K562 (cell line): ENCODE measurements around the gene CALB2. TPM values are rescaled to one million over a fixed set of nuclear protein-coding genes. Genes with fewer than 3 reads are reported as not detected.
A peak's percentile ranks its signal among the peaks of the same experiment; 100 is the strongest.

Experiments used
- ARID1B ChIP-seq: fragments of 450-650 bp; IDR thresholded peaks from 2 replicates; pipeline ENCODE4 v1.6.1; 2016; ENCODE audit warnings: antibody characterized with exemption, mild to moderate bottlenecking, inconsistent platforms
- ARID3B ChIP-seq: fragments of 250-450 bp; sonication (Bioruptor Pico); IDR thresholded peaks from 2 replicates; pipeline ENCODE4 v1.4.0; 2020; ENCODE audit warnings: borderline replicate concordance
- BCL6 ChIP-seq: fragments of 250-450 bp; sonication (Bioruptor Pico); IDR thresholded peaks from 2 replicates; pipeline ENCODE4 v1.4.0; 2020
- CTBP1 ChIP-seq: fragments of 450-650 bp; IDR thresholded peaks from 2 replicates; pipeline ENCODE4 v1.6.1; 2016; ENCODE audit warnings: borderline replicate concordance
- DDX20 ChIP-seq: fragments of 450-650 bp; IDR thresholded peaks from 2 replicates; pipeline ENCODE4 v1.6.1; 2016; ENCODE audit warnings: missing genetic modification characterization, low read depth, mild to moderate bottlenecking, missing compliant biosample characterization, moderate library complexity
- FOXK2 ChIP-seq, 2 experiments: fragments of 450-650 bp; IDR thresholded peaks in 1 of 2; conservative IDR thresholded peaks in 1 of 2; 2 replicates each; pipeline ENCODE4 v1.6.1; 2016; ENCODE audit warnings: low read depth in 2 of 2, mild to moderate bottlenecking in 1 of 2
- FOXP1 ChIP-seq: sonication (generic); formaldehyde crosslinking; IDR thresholded peaks from 2 replicates; pipeline ENCODE4 v1.8.0; 2022; ENCODE audit warnings: mild to moderate bottlenecking, missing genetic modification reagents
- HSF4 ChIP-seq: fragments of 250-450 bp; sonication (Bioruptor Pico); IDR thresholded peaks from 2 replicates; pipeline ENCODE4 v2.1.2; 2022; ENCODE audit warnings: mild to moderate bottlenecking, moderate library complexity, borderline replicate concordance
- IRF2 ChIP-seq: sonication (generic); formaldehyde crosslinking; IDR thresholded peaks from 2 replicates; pipeline ENCODE4 v1.8.1; 2022; ENCODE audit warnings: mild to moderate bottlenecking, missing genetic modification reagents
- MTA3 ChIP-seq: fragments of 450-650 bp; formaldehyde crosslinking; IDR thresholded peaks from 2 replicates; pipeline ENCODE4 v1.6.1; 2017; ENCODE audit warnings: mild to moderate bottlenecking, borderline replicate concordance
- POLR2B ChIP-seq: fragments of 450-650 bp; IDR thresholded peaks from 2 replicates; pipeline ENCODE4 v1.6.1; 2018; ENCODE audit warnings: low read depth; ENCODE audit not compliant: partially characterized antibody
- RCOR1 ChIP-seq, 2 experiments: IDR thresholded peaks; 2 replicates each; pipeline ENCODE4 v1.6.1; 2012; ENCODE audit warnings: low read depth in 2 of 2, low read length in 2 of 2, borderline replicate concordance in 1 of 2, improper control_type of control experiment in 1 of 2
- SAP30 ChIP-seq: fragments of 200-600 bp; sonication (generic); IDR thresholded peaks from 2 replicates; pipeline ENCODE4 v1.6.1; 2012; ENCODE audit warnings: borderline replicate concordance, low read depth, mild to moderate bottlenecking, moderate library complexity, low read length, control low read depth, inconsistent platforms; ENCODE audit not compliant: insufficient read depth, poor library complexity, severe bottlenecking
- SREBF1 ChIP-seq: fragments of 150-350 bp; IDR thresholded peaks from 2 replicates; pipeline ENCODE4 v1.6.1; 2014; ENCODE audit warnings: antibody characterized with exemption, low read depth, low read length, borderline replicate concordance
- TAL1 ChIP-seq: fragments of 450-650 bp; IDR thresholded peaks from 2 replicates; pipeline ENCODE4 v1.6.1; 2016; ENCODE audit warnings: mild to moderate bottlenecking
- TCF3 ChIP-seq: sonication (generic); formaldehyde crosslinking; IDR thresholded peaks from 2 replicates; pipeline ENCODE4 v1.4.0; 2020; ENCODE audit warnings: mild to moderate bottlenecking, missing genetic modification reagents
- TEAD4 ChIP-seq, 2 experiments: sonication (generic) in 1 of 2; formaldehyde crosslinking in 1 of 2; IDR thresholded peaks; 2 replicates each; pipeline versions ENCODE4 v1.6.1 to v1.8.0; 2012 to 2022; ENCODE audit warnings: borderline replicate concordance in 1 of 2, inconsistent platforms in 1 of 2, low read length in 1 of 2, mild to moderate bottlenecking in 1 of 2, missing genetic modification reagents in 1 of 2
- TFAM ChIP-seq: fragments of 250-450 bp; sonication (Bioruptor Pico); conservative IDR thresholded peaks from 2 replicates; pipeline ENCODE4 v1.5.0; 2021; ENCODE audit warnings: mild to moderate bottlenecking, moderate library complexity
- TGIF2 ChIP-seq: sonication (generic); formaldehyde crosslinking; IDR thresholded peaks from 2 replicates; pipeline ENCODE4 v1.8.1; 2022; ENCODE audit warnings: mild to moderate bottlenecking, missing genetic modification reagents, moderate library complexity
- WHSC1 ChIP-seq: IDR thresholded peaks from one replicate; pipeline ENCODE4 v1.6.1; 2012; ENCODE audit warnings: low read length, control low read depth, inconsistent platforms
- ZNF124 ChIP-seq: sonication (generic); formaldehyde crosslinking; IDR thresholded peaks from 2 replicates; pipeline ENCODE4 v1.8.1; 2022; ENCODE audit warnings: missing genetic modification reagents
- ZNF212 ChIP-seq: fragments of 450-650 bp; formaldehyde crosslinking; IDR thresholded peaks from 2 replicates; pipeline ENCODE4 v1.4.0; 2020; ENCODE audit warnings: mild to moderate bottlenecking
- polyA plus RNA-seq, 8 experiments: library from polyadenylated mRNA; depleted of rRNA in 4 of 8; stranded (reverse) in 5 of 8; unstranded in 3 of 8; fragments of >200 nt; fragmentation: Nextera tagmentation in 2 of 8; fragmentation: Illumina TruSeq in 1 of 8; extraction: Ambion mirVana in 2 of 8; extraction: Trizol in 1 of 8; gene quantifications; 2 replicates each; pipeline versions ENCODE4 v1.2.1 to v1.2.3, GENCODE V29; 2011 to 2014; ENCODE audit warnings: inconsistent platforms in 1 of 8, missing spikeins in 1 of 8
- total RNA-seq, 7 experiments: library from RNA; depleted of rRNA in 6 of 7; stranded (reverse); fragments of >200 nt in 6 of 7; fragmentation: Illumina TruSeq in 2 of 7; extraction: Trizol in 2 of 7; gene quantifications; 2 replicates each; pipeline versions ENCODE4 v1.2.1 to v1.2.3, GENCODE V29; 2011 to 2021; ENCODE audit warnings: low replicate concordance in 1 of 7
- TF ChIP-seq, protein P1 (sequence below): sonication (generic); IDR thresholded peaks from 2 replicates; pipeline ENCODE4 v1.6.1; 2016
- TF ChIP-seq, protein P2 (sequence below): fragments of 200-800 bp; sonication (Bioruptor generic); IDR thresholded peaks from 2 replicates; pipeline ENCODE4 v1.6.1; 2017; ENCODE audit warnings: missing genetic modification characterization, missing compliant biosample characterization
- TF ChIP-seq, protein P3 (sequence below): fragments of 250-450 bp; sonication (Bioruptor Pico); IDR thresholded peaks from 2 replicates; pipeline ENCODE4 v1.8.0; 2021; ENCODE audit warnings: moderate library complexity, mild to moderate bottlenecking, inconsistent platforms

CALB2 gene
- total and polyA plus RNA-seq, 9 of the 15 experiments (the other 6 are each of a cell fraction or from before 2014, with no cell fraction given): not detected

DNA sequence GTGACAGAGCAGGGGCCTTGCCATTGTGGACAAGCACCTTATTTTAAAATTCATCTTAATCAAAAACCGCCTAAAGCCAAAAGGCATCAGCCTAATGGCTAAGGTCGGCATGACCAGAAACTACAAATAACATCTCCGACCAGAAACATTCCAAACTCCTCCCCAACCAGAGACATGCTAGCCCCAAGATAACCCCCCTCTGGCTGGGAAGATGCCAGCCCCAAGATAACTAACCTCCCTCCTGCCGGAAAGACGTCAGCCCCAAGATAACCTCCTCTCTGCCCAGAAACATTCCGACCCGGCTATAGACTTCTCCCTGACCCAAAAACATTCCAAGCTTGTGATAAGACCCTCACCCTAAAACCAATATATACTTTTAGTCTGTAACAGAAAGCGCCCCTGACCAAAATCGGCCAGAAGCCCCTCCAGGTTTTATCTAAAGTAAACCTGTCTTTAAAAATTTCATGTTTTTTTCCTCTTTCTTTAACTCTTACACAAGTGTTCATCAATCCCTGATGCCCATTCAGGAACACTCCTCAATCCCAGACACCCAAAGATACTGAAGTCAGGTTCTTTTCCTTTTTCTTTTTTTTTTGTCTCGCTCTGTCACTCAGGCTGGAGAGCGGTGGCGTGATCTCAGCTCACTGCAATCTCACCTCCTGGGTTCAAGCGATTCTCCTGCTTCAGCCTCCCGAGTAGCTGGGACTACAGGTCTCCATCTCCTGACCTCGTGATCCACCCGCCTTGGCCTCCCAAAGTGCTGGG is 50.7 kb downstream of the CALB2 start (continued):
- TF ChIP-seq, protein P1, sequence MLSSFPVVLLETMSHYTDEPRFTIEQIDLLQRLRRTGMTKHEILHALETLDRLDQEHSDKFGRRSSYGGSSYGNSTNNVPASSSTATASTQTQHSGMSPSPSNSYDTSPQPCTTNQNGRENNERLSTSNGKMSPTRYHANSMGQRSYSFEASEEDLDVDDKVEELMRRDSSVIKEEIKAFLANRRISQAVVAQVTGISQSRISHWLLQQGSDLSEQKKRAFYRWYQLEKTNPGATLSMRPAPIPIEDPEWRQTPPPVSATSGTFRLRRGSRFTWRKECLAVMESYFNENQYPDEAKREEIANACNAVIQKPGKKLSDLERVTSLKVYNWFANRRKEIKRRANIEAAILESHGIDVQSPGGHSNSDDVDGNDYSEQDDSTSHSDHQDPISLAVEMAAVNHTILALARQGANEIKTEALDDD: peak; percentile 45; the same call in 1 of the 2 replicates
- TF ChIP-seq SAP30 (no peak), TGIF2 (CRISPR knock-in tag) (no peak), HSF4 (no peak), POLR2B (no peak), CTBP1 (peak; percentile 44; the same call in 1 of the 2 replicates), TEAD4 (IDR thresholded peaks at IDR 0.05; ENCODE audit: low read length) (peak; percentile 13; the same call in 1 of the 2 replicates), TEAD4 (CRISPR knock-in tag; IDR thresholded peaks at IDR 0.05; ENCODE audit: borderline replicate concordance) (no peak), ZNF124 (CRISPR knock-in tag) (no peak), IRF2 (CRISPR knock-in tag) (no peak), TAL1 (0 out of 2 replicates have a peak, but pooled peaks have one; percentile 11), WHSC1 (no peak), RCOR1 (IDR thresholded peaks at IDR 0.05; ENCODE audit: borderline replicate concordance in 1 of 2, low read depth in 2 of 2, low read length in 2 of 2) (peak in 1 of 2 experiments; percentile 49; a peak in 2 of 4 replicates), FOXK2 (conservative IDR thresholded peaks at IDR 0.05 in 1 of 2, IDR thresholded peaks at IDR 0.05 in 1 of 2; ENCODE audit: low read depth in 2 of 2) (no peak), SREBF1 (no peak), FOXP1 (CRISPR knock-in tag) (no peak), ZNF212 (CRISPR knock-in tag) (no peak), ARID3B (CRISPR knock-in tag) (no peak), TCF3 (CRISPR knock-in tag) (no peak), DDX20 (no peak), TFAM (CRISPR knock-in tag) (no peak), BCL6 (CRISPR knock-in tag) (no peak), ARID1B (peak; percentile 64), MTA3 (no peak)
- TF ChIP-seq, protein P2, sequence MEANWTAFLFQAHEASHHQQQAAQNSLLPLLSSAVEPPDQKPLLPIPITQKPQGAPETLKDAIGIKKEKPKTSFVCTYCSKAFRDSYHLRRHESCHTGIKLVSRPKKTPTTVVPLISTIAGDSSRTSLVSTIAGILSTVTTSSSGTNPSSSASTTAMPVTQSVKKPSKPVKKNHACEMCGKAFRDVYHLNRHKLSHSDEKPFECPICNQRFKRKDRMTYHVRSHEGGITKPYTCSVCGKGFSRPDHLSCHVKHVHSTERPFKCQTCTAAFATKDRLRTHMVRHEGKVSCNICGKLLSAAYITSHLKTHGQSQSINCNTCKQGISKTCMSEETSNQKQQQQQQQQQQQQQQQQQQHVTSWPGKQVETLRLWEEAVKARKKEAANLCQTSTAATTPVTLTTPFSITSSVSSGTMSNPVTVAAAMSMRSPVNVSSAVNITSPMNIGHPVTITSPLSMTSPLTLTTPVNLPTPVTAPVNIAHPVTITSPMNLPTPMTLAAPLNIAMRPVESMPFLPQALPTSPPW: peak; percentile 77
- TF ChIP-seq, protein P3, sequence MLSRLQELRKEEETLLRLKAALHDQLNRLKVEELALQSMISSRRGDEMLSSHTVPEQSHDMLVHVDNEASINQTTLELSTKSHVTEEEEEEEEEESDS (CRISPR knock-in tag): no peak
